HL-60 (cell line): Measurements from ENCODE around the gene TMBIM4.

Experiments used
- DNase-seq, 2 experiments: peaks; one replicate each; pipeline ENCODE4 v3.0.0-alpha.2; 2010 to 2020; ENCODE audit warnings: low read depth in 1 of 2, low spot score in 1 of 2
- H3K27ac ChIP-seq: fragments of 250-450 bp; sonication (Bioruptor Pico); replicated peaks from 2 replicates; pipeline ENCODE4 v1.5.1; 2020; ENCODE audit warnings: mild to moderate bottlenecking, moderate library complexity
- H3K27me3 ChIP-seq: fragments of 250-450 bp; sonication (Bioruptor Pico); 2 replicates; pipeline ENCODE4 v1.5.1; 2021; ENCODE audit warnings: mild to moderate bottlenecking, moderate library complexity; ENCODE audit not compliant: insufficient read depth, poor library complexity, severe bottlenecking
- H3K4me3 ChIP-seq: replicated peaks from 2 replicates; pipeline ENCODE4 v1.5.1; 2011; ENCODE audit warnings: mild to moderate bottlenecking, control low read depth, low read length; ENCODE audit not compliant: insufficient read depth
- GABPA ChIP-seq: IDR thresholded peaks from 2 replicates; pipeline ENCODE4 v1.6.1; 2012; ENCODE audit warnings: low read depth
- POLR2AphosphoS5 ChIP-seq: IDR thresholded peaks from 2 replicates; pipeline ENCODE4 v1.6.1; 2012; ENCODE audit warnings: low read depth
- SPI1 ChIP-seq: IDR thresholded peaks from 2 replicates; pipeline ENCODE4 v1.6.1; 2012; ENCODE audit warnings: low read depth, mild to moderate bottlenecking, borderline replicate concordance
- TF ChIP-seq, protein P1 (sequence below): IDR thresholded peaks from 2 replicates; pipeline ENCODE4 v1.6.1; 2012; ENCODE audit warnings: low read depth; ENCODE audit not compliant: insufficient replicate concordance
- TF ChIP-seq, protein P2 (sequence below): IDR thresholded peaks from one replicate; pipeline ENCODE4 v1.5.1; 2011; ENCODE audit warnings: low read length, control low read depth, inconsistent platforms; ENCODE audit not compliant: insufficient read depth

The TMBIM4 gene

GRCh38 chr12:66119870-66120241, 49.9 kb downstream of the TMBIM4 start:
- H3K27me3 ChIP-seq: no peaks in the 10 kb centered on the region
- TF ChIP-seq POLR2AphosphoS5: peak; percentile 43; the same call in 1 of the 2 replicates
- TF ChIP-seq SPI1: no peak
- H3K27ac ChIP-seq: no peak overlapping the region; the same call in 1 of the 2 replicates
- peak in 1 of 2 experiments; percentile 56 for DNase-seq
- H3K4me3 ChIP-seq: no peak overlapping the region

DNA sequence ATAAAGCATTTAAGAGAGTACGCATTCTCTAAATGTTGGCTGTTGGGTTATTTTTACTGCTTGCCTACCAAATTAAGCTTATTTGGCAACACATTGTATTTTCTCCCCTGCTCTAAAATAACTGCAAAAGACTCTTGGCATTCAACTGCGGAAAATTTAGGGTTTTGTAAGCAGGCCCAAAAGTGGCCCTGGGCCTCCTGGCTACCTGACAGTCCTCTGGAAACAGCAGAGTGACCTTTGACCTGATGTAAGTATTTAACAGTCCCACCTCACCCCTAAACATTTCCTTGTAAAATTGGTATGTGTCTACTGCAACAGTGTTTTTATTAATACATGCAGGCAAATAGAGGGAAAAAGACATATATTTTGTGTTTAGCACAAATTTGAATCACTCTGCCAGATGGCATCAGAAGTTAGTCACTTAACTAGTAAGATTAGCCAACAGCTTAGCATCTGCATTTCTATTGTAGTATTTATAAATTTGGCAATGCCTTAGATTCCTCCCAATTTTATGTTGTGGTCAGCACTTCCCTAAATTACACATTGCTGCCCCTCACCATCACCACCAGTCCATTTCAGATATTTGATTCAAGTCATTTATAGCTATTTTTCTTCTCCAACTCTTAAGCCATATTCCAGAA, 50.4 kb downstream of the TMBIM4 start:
- peak in 1 of 2 experiments; percentile 53 for DNase-seq
- no peaks in the 10 kb centered on the region for H3K27me3 ChIP-seq
- H3K27ac ChIP-seq: peak overlapping the region; percentile 44
- TF ChIP-seq POLR2AphosphoS5 (no peak), GABPA (no peak), SPI1 (peak; percentile 82)
- no peak overlapping the region for H3K4me3 ChIP-seq

DNA sequence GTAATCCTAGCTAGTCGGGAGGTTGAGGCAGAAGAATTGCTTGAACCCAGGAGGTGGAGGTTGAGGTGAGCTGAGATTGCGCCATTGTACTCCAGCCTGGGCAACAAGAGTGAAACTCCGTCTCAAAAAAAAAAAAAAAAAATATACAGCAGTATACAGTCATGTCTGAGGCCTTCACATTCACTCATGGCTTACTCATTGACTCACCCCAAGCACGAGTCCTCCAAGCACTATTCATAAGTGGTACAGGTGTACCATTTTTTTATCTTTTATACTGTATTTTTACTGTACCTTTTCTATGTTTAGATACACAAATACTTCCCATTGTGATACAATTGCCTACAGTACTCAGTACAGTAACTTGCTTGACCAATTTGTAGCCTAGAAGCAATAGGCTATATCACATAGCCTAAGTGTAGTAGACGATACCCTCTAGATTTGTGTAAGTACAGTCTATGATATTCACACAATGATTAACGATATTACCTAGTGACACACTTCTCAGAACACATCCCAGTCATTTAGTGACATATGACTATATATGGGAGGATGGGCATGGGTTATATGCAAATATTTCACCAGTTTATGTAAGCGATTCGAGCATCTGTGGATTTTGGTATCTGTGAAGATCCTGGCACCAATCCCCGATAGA, 51.4 kb downstream of the TMBIM4 start:
- no peak overlapping the region for H3K4me3 ChIP-seq
- no peaks in the 10 kb centered on the region for H3K27me3 ChIP-seq
- TF ChIP-seq, protein P1, sequence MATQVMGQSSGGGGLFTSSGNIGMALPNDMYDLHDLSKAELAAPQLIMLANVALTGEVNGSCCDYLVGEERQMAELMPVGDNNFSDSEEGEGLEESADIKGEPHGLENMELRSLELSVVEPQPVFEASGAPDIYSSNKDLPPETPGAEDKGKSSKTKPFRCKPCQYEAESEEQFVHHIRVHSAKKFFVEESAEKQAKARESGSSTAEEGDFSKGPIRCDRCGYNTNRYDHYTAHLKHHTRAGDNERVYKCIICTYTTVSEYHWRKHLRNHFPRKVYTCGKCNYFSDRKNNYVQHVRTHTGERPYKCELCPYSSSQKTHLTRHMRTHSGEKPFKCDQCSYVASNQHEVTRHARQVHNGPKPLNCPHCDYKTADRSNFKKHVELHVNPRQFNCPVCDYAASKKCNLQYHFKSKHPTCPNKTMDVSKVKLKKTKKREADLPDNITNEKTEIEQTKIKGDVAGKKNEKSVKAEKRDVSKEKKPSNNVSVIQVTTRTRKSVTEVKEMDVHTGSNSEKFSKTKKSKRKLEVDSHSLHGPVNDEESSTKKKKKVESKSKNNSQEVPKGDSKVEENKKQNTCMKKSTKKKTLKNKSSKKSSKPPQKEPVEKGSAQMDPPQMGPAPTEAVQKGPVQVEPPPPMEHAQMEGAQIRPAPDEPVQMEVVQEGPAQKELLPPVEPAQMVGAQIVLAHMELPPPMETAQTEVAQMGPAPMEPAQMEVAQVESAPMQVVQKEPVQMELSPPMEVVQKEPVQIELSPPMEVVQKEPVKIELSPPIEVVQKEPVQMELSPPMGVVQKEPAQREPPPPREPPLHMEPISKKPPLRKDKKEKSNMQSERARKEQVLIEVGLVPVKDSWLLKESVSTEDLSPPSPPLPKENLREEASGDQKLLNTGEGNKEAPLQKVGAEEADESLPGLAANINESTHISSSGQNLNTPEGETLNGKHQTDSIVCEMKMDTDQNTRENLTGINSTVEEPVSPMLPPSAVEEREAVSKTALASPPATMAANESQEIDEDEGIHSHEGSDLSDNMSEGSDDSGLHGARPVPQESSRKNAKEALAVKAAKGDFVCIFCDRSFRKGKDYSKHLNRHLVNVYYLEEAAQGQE: no peak
- TF ChIP-seq POLR2AphosphoS5 (no peak), GABPA (no peak), SPI1 (no peak)
- TF ChIP-seq, protein P2, sequence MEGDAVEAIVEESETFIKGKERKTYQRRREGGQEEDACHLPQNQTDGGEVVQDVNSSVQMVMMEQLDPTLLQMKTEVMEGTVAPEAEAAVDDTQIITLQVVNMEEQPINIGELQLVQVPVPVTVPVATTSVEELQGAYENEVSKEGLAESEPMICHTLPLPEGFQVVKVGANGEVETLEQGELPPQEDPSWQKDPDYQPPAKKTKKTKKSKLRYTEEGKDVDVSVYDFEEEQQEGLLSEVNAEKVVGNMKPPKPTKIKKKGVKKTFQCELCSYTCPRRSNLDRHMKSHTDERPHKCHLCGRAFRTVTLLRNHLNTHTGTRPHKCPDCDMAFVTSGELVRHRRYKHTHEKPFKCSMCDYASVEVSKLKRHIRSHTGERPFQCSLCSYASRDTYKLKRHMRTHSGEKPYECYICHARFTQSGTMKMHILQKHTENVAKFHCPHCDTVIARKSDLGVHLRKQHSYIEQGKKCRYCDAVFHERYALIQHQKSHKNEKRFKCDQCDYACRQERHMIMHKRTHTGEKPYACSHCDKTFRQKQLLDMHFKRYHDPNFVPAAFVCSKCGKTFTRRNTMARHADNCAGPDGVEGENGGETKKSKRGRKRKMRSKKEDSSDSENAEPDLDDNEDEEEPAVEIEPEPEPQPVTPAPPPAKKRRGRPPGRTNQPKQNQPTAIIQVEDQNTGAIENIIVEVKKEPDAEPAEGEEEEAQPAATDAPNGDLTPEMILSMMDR: no peak
- no peak for DNase-seq
- no peak overlapping the region for H3K27ac ChIP-seq

- no peaks in the 10 kb centered on the region for H3K27me3 ChIP-seq
- TF ChIP-seq, protein P1: no peak
- TF ChIP-seq SPI1: no peak
- TF ChIP-seq POLR2AphosphoS5: no peak
- no peak for TF ChIP-seq GABPA
- TF ChIP-seq, protein P2: no peak
- no peak overlapping the region for H3K27ac ChIP-seq
- no peak for DNase-seq
- H3K4me3 ChIP-seq: no peak overlapping the region
Measured at GRCh38 chr12:66117242-66117641, 52.6 kb downstream of the TMBIM4 start.
